Right ventricle myocardium superior (tissue), 1 donor: Measurements from ENCODE around the gene BRICD5. TPM values are rescaled to one million over a fixed set of nuclear protein-coding genes. Genes with fewer than 3 reads are reported as not detected.
A peak's percentile ranks its signal among the peaks of the same experiment; 100 is the strongest.

Experiments
- ATAC-seq: fragments of 200-7000 bp; cut with Tn5 transposase; one replicate; pipeline ENCODE4 v1.9.1; 2020; ENCODE audit warnings: mild to moderate bottlenecking; ENCODE audit not compliant: poor library complexity
- DNase-seq: peaks from one replicate; pipeline ENCODE4 v3.0.0-alpha.2; 2020
- intact Hi-C: fragments of 100-400 bp; cut with DNase I; formaldehyde crosslinking; loops from one replicate; pipeline ENCODE4 v1.11.2; 2022
- total RNA-seq: library from RNA; stranded (reverse); fragmentation: NEBNext Ultra II Directional; extraction: Animal tissue kit (Norgen Biotek cat#: 25700); gene quantifications from one replicate; pipeline ENCODE4 v1.2.1, GENCODE V29; 2021
- donor health status: DM: no; HTN: yes; CAD: no; lungs with severe emphysema.

BRICD5 gene
- total RNA-seq, 1 donor from 2014 or later = 11.3 TPM

GRCh38 chr16:2229091-2229490 lies 18.4 kb upstream of the BRICD5 start:
- intact Hi-C loops = no loop called here
- ATAC-seq = no peak

GRCh38 chr16:2228161-2228824 lies 17.6 kb upstream of the BRICD5 start:
- no peak for DNase-seq
- no peak for ATAC-seq
- intact Hi-C loops = no loop called here

More at GRCh38 chr16:2229091-2229490, 18.4 kb upstream of the BRICD5 start:
- DNase-seq = no peak

- intact Hi-C loops = no loop called here
- ATAC-seq (no peak), DNase-seq (no peak)
Measured at GRCh38 chr16:2226918-2227317, 16.3 kb upstream of the BRICD5 start.

GRCh38 chr16:2226245-2226793 lies 15.7 kb upstream of the BRICD5 start:
- ATAC-seq (no peak), DNase-seq (no peak)
- intact Hi-C loops = no loop called here

- DNase-seq (no peak), ATAC-seq (peak; percentile 45)
- intact Hi-C loops = no loop called here
Measured at GRCh38 chr16:2223942-2224486, 13.4 kb upstream of the BRICD5 start.

GRCh38 chr16:2223221-2223941 lies 12.7 kb upstream of the BRICD5 start, which contains the start of gene E4F1:
E4F1 (plus strand) TSS chr16:2223591; CDS start chr16:2223614, 23 bp downstream.
- DNase-seq = peak; percentile 100
- ATAC-seq = peak; percentile 99
- intact Hi-C loops = no loop called here

- no peak for DNase-seq
- ATAC-seq = no peak
- intact Hi-C loops = no loop called here
Measured at GRCh38 chr16:2216330-2216729, 5.7 kb upstream of the BRICD5 start.

GRCh38 chr16:2214719-2214968 lies 4.0 kb upstream of the BRICD5 start, which contains the start of gene PGP:
PGP (minus strand) TSS chr16:2214840; CDS start chr16:2214777, 63 bp downstream.
- DNase-seq (no peak), ATAC-seq (no peak)
- intact Hi-C loops = no loop called here

- intact Hi-C loops = no loop called here
Measured at GRCh38 chr16:2213817-2214718, 3.4 kb upstream of the BRICD5 start.

GRCh38 chr16:2212362-2213324 lies 2.0 kb upstream of the BRICD5 start:
- peak; percentile 43 for ATAC-seq
- peak; percentile 82 for DNase-seq
- intact Hi-C loops = no loop called here

More at GRCh38 chr16:2213817-2214718, 3.4 kb upstream of the BRICD5 start:
- ATAC-seq (no peak), DNase-seq (no peak)

GRCh38 chr16:2211923-2212347 lies 1.3 kb upstream of the BRICD5 start:
- intact Hi-C loops = no loop called here
- peak; percentile 1 for ATAC-seq
- DNase-seq = no peak

- ATAC-seq (no peak), DNase-seq (no peak)
- intact Hi-C loops = no loop called here
Measured at GRCh38 chr16:2210009-2210332, 692 bp downstream of the BRICD5 start.

- ATAC-seq = no peak
- intact Hi-C loops = no loop called here
- no peak for DNase-seq
Measured at GRCh38 chr16:2209258-2210008, 1.2 kb downstream of the BRICD5 start.

- intact Hi-C loops = no loop called here
- no peak for ATAC-seq
- DNase-seq = no peak
Measured at GRCh38 chr16:2208772-2209171, 1.9 kb downstream of the BRICD5 start.

- intact Hi-C loops = no loop called here
- ATAC-seq = no peak
Measured at GRCh38 chr16:2208308-2208707, 2.4 kb downstream of the BRICD5 start.

GRCh38 chr16:2207872-2208271 lies 2.8 kb downstream of the BRICD5 start:
- intact Hi-C loops = no loop called here
- ATAC-seq (no peak), DNase-seq (no peak)

More at GRCh38 chr16:2208308-2208707, 2.4 kb downstream of the BRICD5 start:
- DNase-seq = no peak

GRCh38 chr16:2206780-2207433 lies 3.8 kb downstream of the BRICD5 start:
- ATAC-seq = no peak
- intact Hi-C loops = no loop called here
- no peak for DNase-seq
